GM18517 (cell line): Measurements from ENCODE around the gene SLC22A31.

Experiments
- ATAC-seq: cut with Tn5 transposase; IDR thresholded peaks from one replicate; pipeline ENCODE4 v1.9.1; 2021; ENCODE audit warnings: mild to moderate bottlenecking, moderate library complexity; ENCODE audit not compliant: unreplicated experiment

SLC22A31 gene

GRCh38 chr16:89152831-89153700 lies 47.3 kb downstream of the SLC22A31 start:
- ATAC-seq, result no peak

- no peak for ATAC-seq
Measured at GRCh38 chr16:89150981-89151380, 49.4 kb downstream of the SLC22A31 start.

GRCh38 chr16:89150090-89150835 lies 50.1 kb downstream of the SLC22A31 start:
- no peak for ATAC-seq

GRCh38 chr16:89149386-89149785 lies 51.0 kb downstream of the SLC22A31 start:
- ATAC-seq, result no peak

GRCh38 chr16:89147085-89147817 lies 53.1 kb downstream of the SLC22A31 start:
- no peak for ATAC-seq

- no peak for ATAC-seq
Measured at GRCh38 chr16:89146211-89147005, 53.9 kb downstream of the SLC22A31 start.
